ENCODE data around the gene STK32C. TPM values are rescaled to one million over a fixed set of nuclear protein-coding genes. Genes with fewer than 3 reads are reported as not detected.

Gene STK32C
- total RNA-seq, 3 donors from 2014 or later = 5.6 to 12.8 (median 11.7) TPM

GRCh38 chr10:132206806-132207535 lies 100.8 kb downstream of the STK32C start:
- no peak overlapping the region for H3K4me3 ChIP-seq
- H3K36me3 ChIP-seq = no peaks in the 10 kb centered on the region
- TF ChIP-seq CTCF (IDR thresholded peaks at IDR 0.05) = no peak
- no peak for TF ChIP-seq POLR2AphosphoS5 (IDR thresholded peaks at IDR 0.05)
- TF ChIP-seq POLR2A (IDR thresholded peaks at IDR 0.05) = no peak
- no peak overlapping the region for H3K27ac ChIP-seq
- intact Hi-C loops (cut with DNase I; ENCODE audit: low total_unique reads) = no loop called here
- H3K9me3 ChIP-seq = no peaks in the 10 kb centered on the region
- no peaks in the 10 kb centered on the region for H3K27me3 ChIP-seq
- H3K4me1 ChIP-seq = no peaks in the 10 kb centered on the region
- no peak for DNase-seq (ENCODE audit: low spot score in 2 of 2)

- TF ChIP-seq POLR2AphosphoS5 (IDR thresholded peaks at IDR 0.05) = no peak
- no peak for TF ChIP-seq CTCF (IDR thresholded peaks at IDR 0.05)
- TF ChIP-seq POLR2A (IDR thresholded peaks at IDR 0.05) = no peak
- no peak overlapping the region for H3K27ac ChIP-seq
- H3K4me1 ChIP-seq = no peaks in the 10 kb centered on the region
- intact Hi-C loops (cut with DNase I; ENCODE audit: low total_unique reads) = no loop called here
- H3K9me3 ChIP-seq = no peaks in the 10 kb centered on the region
- no peaks in the 10 kb centered on the region for H3K27me3 ChIP-seq
- H3K36me3 ChIP-seq = no peaks in the 10 kb centered on the region
- no peak for DNase-seq (ENCODE audit: low spot score in 2 of 2)
- no peak overlapping the region for H3K4me3 ChIP-seq
These were observed 101.4 kb downstream of the STK32C start for GRCh38 chr10:132206377-132206745.

- no peak for TF ChIP-seq POLR2AphosphoS5 (IDR thresholded peaks at IDR 0.05)
- TF ChIP-seq CTCF (IDR thresholded peaks at IDR 0.05) = no peak
- TF ChIP-seq POLR2A (IDR thresholded peaks at IDR 0.05) = no peak
- no peaks in the 10 kb centered on the region for H3K36me3 ChIP-seq
- no peaks in the 10 kb centered on the region for H3K4me1 ChIP-seq
- H3K27me3 ChIP-seq = no peaks in the 10 kb centered on the region
- no peaks in the 10 kb centered on the region for H3K9me3 ChIP-seq
- no peak overlapping the region for H3K27ac ChIP-seq
- no peak overlapping the region for H3K4me3 ChIP-seq
- DNase-seq (ENCODE audit: low spot score in 2 of 2) = no peak
- intact Hi-C loops (cut with DNase I; ENCODE audit: low total_unique reads) = no loop called here
These were observed 101.9 kb downstream of the STK32C start for GRCh38 chr10:132205650-132206376.

GRCh38 chr10:132204781-132205473 lies 102.8 kb downstream of the STK32C start:
- H3K9me3 ChIP-seq = no peaks in the 10 kb centered on the region
- TF ChIP-seq CTCF (IDR thresholded peaks at IDR 0.05) = no peak
- TF ChIP-seq POLR2AphosphoS5 (IDR thresholded peaks at IDR 0.05) = no peak
- no peak for TF ChIP-seq POLR2A (IDR thresholded peaks at IDR 0.05)
- no peak overlapping the region for H3K4me3 ChIP-seq
- no peaks in the 10 kb centered on the region for H3K36me3 ChIP-seq
- no peak for DNase-seq (ENCODE audit: low spot score in 2 of 2)
- no peak overlapping the region for H3K27ac ChIP-seq
- H3K27me3 ChIP-seq = no peaks in the 10 kb centered on the region
- intact Hi-C loops (cut with DNase I; ENCODE audit: low total_unique reads) = no loop called here
- no peaks in the 10 kb centered on the region for H3K4me1 ChIP-seq

Measured in breast epithelium (tissue), 4 donors.